SK-N-SH treated with all-trans-retinoic acid at 6 μM for 48 hours (cell line): ENCODE measurements around the gene PGGHG.

ENCODE experiments used
- ATAC-seq: fragments of 200-7000 bp; cut with Tn5 transposase; 3 replicates; pipeline ENCODE4 v1.9.1; 2020; ENCODE audit warnings: mild to moderate bottlenecking, moderate library complexity
- ARNTL ChIP-seq: fragments of 450-650 bp; formaldehyde crosslinking; IDR thresholded peaks from 2 replicates; pipeline ENCODE4 v1.5.0; 2020; ENCODE audit warnings: low read depth, mild to moderate bottlenecking, moderate library complexity, borderline replicate concordance
- BACH2 ChIP-seq: fragments of 250-450 bp; sonication (Bioruptor Pico); IDR thresholded peaks from 2 replicates; pipeline ENCODE4 v1.9.0; 2021; ENCODE audit warnings: mild to moderate bottlenecking, borderline replicate concordance
- CREB5 ChIP-seq: fragments of 250-450 bp; sonication (Bioruptor Pico); IDR thresholded peaks from 2 replicates; pipeline ENCODE4 v1.5.1; 2020; ENCODE audit warnings: low read depth, mild to moderate bottlenecking, moderate library complexity
- CSDC2 ChIP-seq: fragments of 250-450 bp; sonication (Bioruptor Pico); IDR thresholded peaks from 2 replicates; pipeline ENCODE4 v1.5.0; 2020; ENCODE audit warnings: mild to moderate bottlenecking, moderate library complexity
- CSRNP3 ChIP-seq: fragments of 250-450 bp; sonication (Bioruptor Pico); IDR thresholded peaks from 2 replicates; pipeline ENCODE4 v1.5.1; 2021; ENCODE audit warnings: mild to moderate bottlenecking, moderate library complexity
- GLIS3 ChIP-seq: fragments of 250-450 bp; sonication (Bioruptor Pico); IDR thresholded peaks from 2 replicates; pipeline ENCODE4 v1.5.0; 2020; ENCODE audit warnings: mild to moderate bottlenecking, moderate library complexity
- ISL1 ChIP-seq: fragments of 250-450 bp; sonication (Bioruptor Pico); IDR thresholded peaks from 2 replicates; pipeline ENCODE4 v2.1.2; 2022; ENCODE audit warnings: mild to moderate bottlenecking, moderate library complexity
- OSR1 ChIP-seq: fragments of 250-450 bp; sonication (Bioruptor Pico); IDR thresholded peaks from 2 replicates; pipeline ENCODE4 v1.8.0; 2022; ENCODE audit warnings: moderate library complexity, mild to moderate bottlenecking, inconsistent platforms
- PATZ1 ChIP-seq: fragments of 250-450 bp; sonication (Bioruptor Pico); IDR thresholded peaks from 2 replicates; pipeline ENCODE4 v1.8.0; 2020; ENCODE audit warnings: mild to moderate bottlenecking, moderate library complexity, borderline replicate concordance
- RARB ChIP-seq: fragments of 250-450 bp; sonication (Bioruptor Pico); IDR thresholded peaks from 2 replicates; pipeline ENCODE4 v1.8.0; 2021; ENCODE audit warnings: mild to moderate bottlenecking, moderate library complexity
- SNAI2 ChIP-seq: fragments of 250-450 bp; sonication (Bioruptor Pico); IDR thresholded peaks from 2 replicates; pipeline ENCODE4 v1.5.0; 2020; ENCODE audit warnings: mild to moderate bottlenecking, moderate library complexity
- TCF4 ChIP-seq: fragments of 250-450 bp; sonication (Bioruptor Pico); IDR thresholded peaks from 2 replicates; pipeline ENCODE4 v1.8.0; 2021; ENCODE audit warnings: mild to moderate bottlenecking, moderate library complexity, borderline replicate concordance
- TOX ChIP-seq: fragments of 250-450 bp; sonication (Bioruptor Pico); IDR thresholded peaks from 2 replicates; pipeline ENCODE4 v1.8.0; 2021; ENCODE audit warnings: mild to moderate bottlenecking, moderate library complexity, borderline replicate concordance
- TSHZ2 ChIP-seq: fragments of 250-450 bp; sonication (Bioruptor Pico); IDR thresholded peaks from 2 replicates; pipeline ENCODE4 v1.5.0; 2020; ENCODE audit warnings: mild to moderate bottlenecking, moderate library complexity
- ZC3H10 ChIP-seq: fragments of 250-450 bp; sonication (Bioruptor Pico); IDR thresholded peaks from 2 replicates; pipeline ENCODE4 v1.5.1; 2021; ENCODE audit warnings: mild to moderate bottlenecking, moderate library complexity
- ZFP30 ChIP-seq: fragments of 450-650 bp; formaldehyde crosslinking; IDR thresholded peaks from 2 replicates; pipeline ENCODE4 v1.5.0; 2022; ENCODE audit warnings: mild to moderate bottlenecking, moderate library complexity
- ZNF70 ChIP-seq: fragments of 450-650 bp; formaldehyde crosslinking; IDR thresholded peaks from 2 replicates; pipeline ENCODE4 v1.5.0; 2020; ENCODE audit warnings: mild to moderate bottlenecking, moderate library complexity
- ZNF8 ChIP-seq: fragments of 450-650 bp; formaldehyde crosslinking; IDR thresholded peaks from 2 replicates; pipeline ENCODE4 v1.5.0; 2020; ENCODE audit warnings: mild to moderate bottlenecking, moderate library complexity

The PGGHG gene

GRCh38 chr11:287821-288477 lies 977 bp upstream of the PGGHG start (continued):
- TF ChIP-seq CSRNP3 (CRISPR knock-in tag) (no peak), RARB (no peak), ZFP30 (CRISPR knock-in tag) (no peak), ISL1 (CRISPR knock-in tag) (no peak)

- ATAC-seq, result no peak
- TF ChIP-seq ZNF8 (CRISPR knock-in tag) (no peak), ARNTL (no peak), ZFP30 (CRISPR knock-in tag) (no peak), OSR1 (CRISPR knock-in tag) (no peak), ZNF70 (no peak), PATZ1 (CRISPR knock-in tag) (no peak)
Measured at GRCh38 chr11:289398-289711, 429 bp downstream of the PGGHG start.

- no peak for ATAC-seq
- TF ChIP-seq PATZ1 (CRISPR knock-in tag), result no peak
- no peak for TF ChIP-seq TCF4 (CRISPR knock-in tag)
- no peak for TF ChIP-seq CSDC2
- TF ChIP-seq SNAI2 (CRISPR knock-in tag), result no peak
- TF ChIP-seq ZFP30 (CRISPR knock-in tag), result no peak
- TF ChIP-seq ZNF70, result no peak
- TF ChIP-seq CREB5 (CRISPR knock-in tag), result no peak
- no peak for TF ChIP-seq ARNTL
- no peak for TF ChIP-seq TSHZ2 (CRISPR knock-in tag)
- no peak for TF ChIP-seq BACH2 (CRISPR knock-in tag)
- no peak for TF ChIP-seq ZC3H10 (CRISPR knock-in tag)
- no peak for TF ChIP-seq TOX (CRISPR knock-in tag)
- TF ChIP-seq GLIS3 (CRISPR knock-in tag), result no peak
Measured at GRCh38 chr11:289712-290620, 1.0 kb downstream of the PGGHG start.
